NOMO-1 treated with dmso at 0.1 percent for 144 hours (cell line): ENCODE measurements around the gene TRUB1.
"Not testable (repeated sequence)": the region's sequence is repeated elsewhere in the genome, so short reads cannot be mapped to it uniquely, and the experiment has no call there.

ENCODE experiments used
- DNase-seq: peaks from one replicate; lab custom pipeline; 2025; ENCODE audit not compliant: unreplicated experiment; lab: John Stamatoyannopoulos, UW

The TRUB1 gene

DNA sequence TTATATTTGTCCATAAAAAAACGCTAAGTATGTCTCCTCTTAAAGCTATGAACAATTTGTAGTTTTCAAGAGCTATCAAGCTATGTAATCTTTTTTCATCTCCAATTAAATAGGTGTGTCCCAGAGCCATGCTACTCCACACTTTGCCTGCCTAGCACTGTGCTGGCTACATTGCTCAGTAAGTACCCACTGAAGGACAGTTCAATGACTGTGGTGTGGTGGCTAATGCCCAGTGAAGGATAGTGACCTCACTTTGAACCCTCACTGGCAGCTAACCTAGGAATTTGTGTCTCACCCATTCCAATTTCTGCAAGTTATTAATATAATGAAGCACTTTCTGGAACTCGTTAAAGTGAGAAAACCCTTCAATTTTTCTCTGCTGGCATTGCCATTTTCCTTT, 14.4 kb upstream of the TRUB1 start:
- DNase-seq = no peak

GRCh38 chr10:114925587-114926586, 12.1 kb upstream of the TRUB1 start:
- no peak for DNase-seq

GRCh38 chr10:114928818-114929217, 9.2 kb upstream of the TRUB1 start:
- no peak for DNase-seq

DNA sequence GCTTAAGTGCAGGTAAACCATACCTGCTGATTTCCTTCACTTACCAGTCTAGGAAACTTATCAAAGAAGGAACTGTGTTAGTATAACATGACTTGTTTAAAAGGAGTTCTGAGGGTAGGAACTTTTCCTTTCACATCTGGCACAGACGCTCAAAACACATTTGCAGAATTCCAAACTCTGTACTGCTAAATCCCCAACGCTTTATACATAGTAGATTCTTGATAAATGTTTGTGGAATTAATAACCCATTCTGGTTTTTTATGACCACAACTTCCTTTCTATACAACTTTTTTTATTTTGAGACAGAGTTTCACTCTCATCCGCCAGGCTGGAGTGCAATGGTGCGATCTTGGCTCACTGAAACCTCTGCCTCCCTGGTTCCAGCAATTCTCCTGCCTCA, 7.7 kb upstream of the TRUB1 start:
- no peak for DNase-seq

GRCh38 chr10:114931072-114931679, 6.8 kb upstream of the TRUB1 start:
- DNase-seq = no peak

GRCh38 chr10:114932225-114932624, 5.8 kb upstream of the TRUB1 start:
- no peak for DNase-seq

DNA sequence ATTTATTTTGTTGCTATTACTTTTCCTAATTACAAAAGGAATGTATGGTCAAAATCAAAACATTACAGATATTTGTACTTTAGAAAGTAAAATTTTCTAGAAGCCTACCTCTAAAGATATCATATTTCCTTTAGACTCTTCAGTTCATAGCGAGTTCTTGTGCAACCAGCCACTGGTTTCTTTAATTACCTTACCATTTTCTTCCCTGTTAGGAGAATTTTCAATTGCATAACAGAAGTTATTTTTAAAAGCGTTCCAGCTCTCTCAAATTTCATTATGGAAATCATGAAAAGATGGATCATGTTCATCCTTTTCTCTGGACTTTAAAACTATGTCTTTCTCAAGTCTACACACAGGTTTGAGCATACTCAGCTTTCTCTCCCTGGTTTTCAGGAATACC, 5.0 kb upstream of the TRUB1 start:
- no peak for DNase-seq

GRCh38 chr10:114933588-114933987, 4.4 kb upstream of the TRUB1 start:
- no peak for DNase-seq

- not testable (repeated sequence) for DNase-seq
Measured at GRCh38 chr10:114933995-114934394, 4.0 kb upstream of the TRUB1 start.

DNA sequence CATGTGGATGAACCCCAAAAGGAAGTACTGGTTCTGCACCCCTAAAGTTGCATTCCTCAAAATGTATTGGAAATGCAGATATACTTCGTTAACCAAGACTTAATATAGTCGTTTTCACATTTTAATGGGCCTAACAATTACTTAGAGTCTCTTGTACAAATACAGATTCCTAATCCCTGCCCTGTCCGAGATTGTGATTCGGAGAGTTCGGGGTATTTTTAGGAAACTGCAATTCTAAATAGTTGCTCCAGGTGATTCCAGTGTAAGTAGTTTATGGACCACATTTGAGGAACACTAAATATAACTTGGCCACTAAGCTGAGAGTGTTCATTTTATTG, 830 bp downstream of the TRUB1 start:
- DNase-seq = no peak

DNA sequence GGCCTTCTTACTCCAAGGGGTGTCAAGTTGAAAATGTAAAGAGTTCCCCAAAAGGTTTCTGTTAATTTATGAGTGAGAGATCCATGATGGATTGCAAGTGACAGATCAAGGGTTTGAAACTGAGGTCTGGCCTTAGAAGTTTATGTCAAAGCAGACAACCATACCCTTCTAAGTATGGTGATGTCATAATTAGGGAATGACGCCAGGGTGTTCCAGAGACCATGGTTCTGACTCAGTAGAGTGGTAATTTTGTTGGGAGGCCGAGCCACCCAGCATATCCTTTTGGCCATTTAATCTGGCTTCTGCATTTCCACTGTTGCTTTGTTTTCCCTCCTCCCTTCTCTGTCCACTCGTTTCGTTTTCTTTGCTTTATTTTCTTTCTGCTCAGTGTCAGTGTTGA, 2.7 kb downstream of the TRUB1 start:
- DNase-seq = no peak

- DNase-seq = no peak
Measured at GRCh38 chr10:114943000-114943399, 5.0 kb downstream of the TRUB1 start.

- DNase-seq = no peak
Measured at GRCh38 chr10:114953047-114953446, 15.1 kb downstream of the TRUB1 start.

DNA sequence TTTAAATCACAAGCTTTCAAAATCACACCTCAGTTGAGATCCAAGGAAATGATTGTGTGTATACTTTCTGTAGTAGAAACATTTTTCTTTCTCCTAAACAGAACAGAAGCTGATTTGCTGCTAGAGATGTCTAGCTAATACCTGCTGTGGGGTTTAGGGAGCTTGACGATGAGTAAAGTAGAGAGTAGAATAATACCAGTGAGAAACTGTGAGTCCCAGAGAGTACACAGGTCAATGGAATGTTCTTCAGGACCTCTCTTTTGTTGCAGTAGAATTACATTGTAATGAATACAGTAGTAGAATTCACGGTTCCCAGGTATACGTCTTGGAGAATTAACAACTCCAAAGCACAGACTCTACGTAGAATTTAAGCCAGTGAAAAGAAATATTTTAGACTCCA, 18.0 kb downstream of the TRUB1 start:
- no peak for DNase-seq

GRCh38 chr10:114956466-114956865, 18.5 kb downstream of the TRUB1 start:
- DNase-seq = no peak

DNA sequence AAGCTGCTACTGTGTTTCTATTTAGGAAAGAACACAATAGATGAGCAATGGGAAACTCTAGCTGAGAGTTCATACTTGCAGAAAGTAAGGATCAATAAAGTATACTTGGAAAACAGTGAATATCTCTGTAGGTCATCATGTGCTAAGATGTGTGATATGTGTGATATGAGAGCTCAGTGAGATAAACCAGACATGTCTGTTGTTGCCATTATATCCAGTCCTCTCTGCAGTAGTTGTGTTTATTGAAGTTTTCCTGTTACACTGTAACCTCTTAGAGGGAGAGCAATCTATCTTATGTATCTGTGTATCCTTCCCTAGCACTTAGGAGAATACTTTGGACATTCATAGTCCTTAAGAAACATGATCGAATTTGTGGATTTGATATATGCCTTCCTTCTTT, 19.1 kb downstream of the TRUB1 start:
- DNase-seq = no peak

DNA sequence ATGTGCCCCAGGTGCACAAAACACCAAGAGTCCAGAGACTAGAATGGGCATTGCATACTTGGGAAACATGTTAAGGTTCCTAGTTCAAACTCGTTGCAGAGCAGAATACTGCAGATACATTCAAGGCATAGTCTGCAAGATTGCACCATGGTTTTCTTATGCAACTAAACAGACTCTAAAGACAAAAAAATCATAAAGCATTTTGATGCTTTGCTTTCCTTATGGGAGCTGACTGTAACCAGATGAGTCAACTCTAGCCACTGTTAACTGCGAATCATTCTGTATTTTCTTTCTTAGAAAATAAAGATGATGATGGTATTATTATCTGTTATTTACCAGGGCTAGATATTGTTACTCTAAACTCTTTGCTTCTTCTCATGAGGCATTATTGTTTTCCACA, 19.7 kb downstream of the TRUB1 start:
- DNase-seq = no peak

DNA sequence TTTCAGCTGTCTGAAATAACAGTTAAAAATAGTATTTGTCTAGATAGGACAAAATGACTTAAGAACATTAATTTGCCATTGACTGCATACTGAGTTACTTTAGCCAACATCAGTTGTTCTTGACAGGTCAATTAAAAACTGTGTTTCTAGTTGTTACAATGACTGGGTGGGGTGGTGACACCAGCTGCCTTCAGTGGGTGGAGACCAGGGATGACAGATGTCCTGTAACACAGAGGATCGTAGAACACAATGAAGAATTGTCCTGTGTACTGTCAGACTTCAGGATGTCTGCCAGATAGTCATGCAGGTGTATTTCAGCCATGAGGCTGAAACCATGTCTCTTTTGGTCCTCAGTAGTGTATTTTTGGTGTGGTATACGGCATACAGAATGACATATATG, 24.4 kb downstream of the TRUB1 start:
- no peak for DNase-seq

- no peak for DNase-seq
Measured at GRCh38 chr10:114963908-114964307, 25.9 kb downstream of the TRUB1 start.

DNA sequence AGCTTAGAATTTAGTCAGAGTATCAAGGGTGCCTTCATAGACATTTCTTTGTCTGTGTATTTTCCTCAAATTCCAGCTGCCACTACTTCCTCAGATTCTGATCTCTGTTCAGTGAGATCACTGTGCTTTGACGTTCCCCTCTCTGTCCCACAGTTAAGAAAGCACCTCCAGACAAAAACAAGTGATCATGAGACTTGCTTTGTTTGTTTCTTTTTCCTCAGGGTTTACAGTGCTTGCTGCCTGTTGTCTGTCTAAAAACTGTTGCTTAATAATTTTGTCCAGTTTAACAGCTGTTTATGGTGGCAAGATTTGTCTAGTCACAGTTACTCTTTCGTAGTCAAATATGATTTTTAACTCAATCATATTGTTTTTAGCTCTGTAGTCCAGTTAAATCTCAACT, 29.1 kb downstream of the TRUB1 start:
- DNase-seq = no peak

DNA sequence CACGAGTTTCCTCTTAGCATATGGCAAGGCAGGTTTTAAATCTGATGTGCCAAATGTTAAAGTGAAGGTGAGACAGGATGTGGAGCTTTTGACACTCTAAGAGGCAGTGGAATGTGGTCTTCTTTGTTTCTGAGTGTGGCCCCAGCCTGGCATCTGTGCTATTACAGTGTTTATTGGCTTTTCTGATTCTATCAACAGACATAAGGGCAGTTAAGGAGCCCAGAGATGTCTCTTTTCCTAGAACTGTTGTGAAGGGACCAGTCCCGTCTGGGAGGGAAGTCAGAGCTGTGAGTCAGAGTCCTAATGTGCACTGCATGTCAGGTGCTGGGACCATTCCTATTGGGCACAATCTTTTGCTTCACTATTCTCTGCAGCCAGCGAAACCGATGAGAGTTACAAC, 32.5 kb downstream of the TRUB1 start:
- DNase-seq = no peak

DNA sequence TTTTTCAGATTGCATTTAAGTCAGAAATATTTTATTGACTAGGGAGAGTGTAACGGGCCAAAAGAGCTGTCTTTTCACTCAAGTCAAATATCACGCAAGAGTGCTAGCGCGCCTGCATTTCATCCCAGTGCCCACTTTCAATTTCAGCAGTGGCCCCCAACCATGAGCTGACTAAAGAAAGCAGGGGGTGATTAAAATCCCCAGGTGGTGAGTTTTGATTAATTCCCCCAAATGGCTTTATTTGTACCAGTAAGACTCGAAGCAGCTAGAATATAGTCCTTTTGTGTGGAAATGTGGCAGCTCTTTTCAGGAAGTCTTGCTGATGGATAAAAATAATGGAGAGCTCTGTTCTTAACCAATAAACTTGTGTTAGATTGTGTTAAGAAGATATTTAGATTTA, 35.3 kb downstream of the TRUB1 start:
- DNase-seq = no peak

DNA sequence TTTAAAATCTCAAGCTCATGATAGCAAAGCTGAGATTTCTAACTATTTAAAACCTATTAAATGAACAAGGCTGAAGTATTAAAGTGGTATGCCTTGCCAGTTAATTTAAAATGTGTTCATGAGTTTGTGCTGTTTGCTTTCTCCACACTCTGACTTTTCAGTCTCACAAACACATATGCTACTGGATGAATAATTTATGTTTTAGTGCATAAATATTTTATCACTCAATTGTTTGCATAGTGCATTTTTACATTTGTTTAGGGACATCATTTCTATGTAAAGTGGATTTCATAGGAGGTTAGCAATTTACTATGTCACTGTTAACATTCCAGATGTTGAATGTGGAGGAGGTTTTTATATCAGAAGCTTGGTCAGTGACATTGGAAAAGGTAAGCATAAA, 36.0 kb downstream of the TRUB1 start:
- DNase-seq = no peak
